Caco-2 (cell line): ENCODE results near the gene LGR6. TPM values are rescaled to one million over a fixed set of nuclear protein-coding genes. Genes with fewer than 3 reads are reported as not detected.

Experiments used
- BruUV-seq: library from RNA; stranded (reverse); fragments of 400-500 nt; replicated peaks from 2 replicates; lab custom pipeline; 2021; lab: Mats Ljungman, UMichigan
- CTCF ChIA-PET: fragments of 300-600 bp; sonication (Branson Sonifier 250); formaldehyde crosslinking; loops from one replicate; lab custom pipeline; 2022; ENCODE audit warnings: antibody characterized with exemption; lab: Charles Lee
- POLR2A ChIA-PET: fragments of 300-600 bp; sonication (Branson Sonifier 250); formaldehyde crosslinking; loops from one replicate; lab custom pipeline; 2022; ENCODE audit warnings: antibody characterized with exemption; lab: Charles Lee
- DNase-seq, 2 experiments: peaks; one replicate each; pipeline versions ENCODE4 v3.0.0 to v3.0.0-alpha.2; 2020 to 2022
- H3K27me3 ChIP-seq: replicated peaks from 2 replicates; pipeline ENCODE4 v1.6.0; 2011; ENCODE audit warnings: low read length; ENCODE audit not compliant: control insufficient read depth, insufficient read depth
- H3K36me3 ChIP-seq: 2 replicates; pipeline ENCODE4 v1.5.1; 2011; ENCODE audit warnings: low read length; ENCODE audit not compliant: control insufficient read depth, insufficient read depth
- H3K4me1 ChIP-seq: fragments of 250-450 bp; sonication (Bioruptor Pico); 2 replicates; pipeline ENCODE4 v1.5.1; 2020; ENCODE audit warnings: mild to moderate bottlenecking
- H3K4me3 ChIP-seq: 2 replicates; pipeline ENCODE4 v1.5.1; 2011; ENCODE audit warnings: low read depth, mild to moderate bottlenecking, control low read depth, low read length
- H3K9me3 ChIP-seq: fragments of 250-450 bp; sonication (Bioruptor Pico); 2 replicates; pipeline ENCODE4 v1.5.1; 2020; ENCODE audit warnings: mild to moderate bottlenecking, moderate library complexity
- H3K27ac Mint-ChIP-seq: one replicate; pipeline ENCODE4 v1.8.0; 2022; ENCODE audit warnings: mixed read lengths; ENCODE audit not compliant: unreplicated experiment
- H3K27me3 Mint-ChIP-seq: one replicate; pipeline ENCODE4 v1.8.0; 2022; ENCODE audit warnings: mixed read lengths; ENCODE audit not compliant: insufficient read depth, unreplicated experiment
- H3K36me3 Mint-ChIP-seq: one replicate; pipeline ENCODE4 v1.8.0; 2022; ENCODE audit warnings: mild to moderate bottlenecking, mixed read lengths; ENCODE audit not compliant: insufficient read depth, unreplicated experiment
- H3K4me1 Mint-ChIP-seq: one replicate; pipeline ENCODE4 v1.8.0; 2022; ENCODE audit warnings: low read depth, mixed read lengths; ENCODE audit not compliant: unreplicated experiment
- H3K4me3 Mint-ChIP-seq: one replicate; pipeline ENCODE4 v1.8.0; 2022; ENCODE audit warnings: mild to moderate bottlenecking, moderate library complexity, mixed read lengths; ENCODE audit not compliant: unreplicated experiment
- H3K9me3 Mint-ChIP-seq: one replicate; pipeline ENCODE4 v1.8.0; 2022; ENCODE audit warnings: mixed read lengths; ENCODE audit not compliant: unreplicated experiment
- intact Hi-C: fragments of 100-400 bp; cut with micrococcal nuclease; formaldehyde crosslinking; loops from one replicate; pipeline ENCODE4 v1.10.0; 2022; ENCODE audit not compliant: unreplicated experiment
- total RNA-seq: library from RNA; stranded (reverse); gene quantifications from 2 replicates; pipeline ENCODE4 v1.2.3, GENCODE V29; 2022
- TF ChIP-seq, protein P1 (sequence below), 2 experiments: fragments of 200-600 bp in 1 of 2; IDR thresholded peaks; 1 replicate in 1 of 2; 2 replicates in 1 of 2; pipeline versions ENCODE4 v1.5.1 to v1.8.0; 2011 to 2022; ENCODE audit warnings: antibody characterized with exemption in 1 of 2, control low read depth in 1 of 2, inconsistent platforms in 1 of 2, low read depth in 1 of 2, low read length in 1 of 2, mild to moderate bottlenecking in 1 of 2, moderate library complexity in 1 of 2; ENCODE audit not compliant: insufficient read depth in 1 of 2, severe bottlenecking in 1 of 2, unreplicated experiment in 1 of 2

Gene LGR6
- total RNA-seq, 1 experiment from 2014 or later: 0.36 TPM

DNA sequence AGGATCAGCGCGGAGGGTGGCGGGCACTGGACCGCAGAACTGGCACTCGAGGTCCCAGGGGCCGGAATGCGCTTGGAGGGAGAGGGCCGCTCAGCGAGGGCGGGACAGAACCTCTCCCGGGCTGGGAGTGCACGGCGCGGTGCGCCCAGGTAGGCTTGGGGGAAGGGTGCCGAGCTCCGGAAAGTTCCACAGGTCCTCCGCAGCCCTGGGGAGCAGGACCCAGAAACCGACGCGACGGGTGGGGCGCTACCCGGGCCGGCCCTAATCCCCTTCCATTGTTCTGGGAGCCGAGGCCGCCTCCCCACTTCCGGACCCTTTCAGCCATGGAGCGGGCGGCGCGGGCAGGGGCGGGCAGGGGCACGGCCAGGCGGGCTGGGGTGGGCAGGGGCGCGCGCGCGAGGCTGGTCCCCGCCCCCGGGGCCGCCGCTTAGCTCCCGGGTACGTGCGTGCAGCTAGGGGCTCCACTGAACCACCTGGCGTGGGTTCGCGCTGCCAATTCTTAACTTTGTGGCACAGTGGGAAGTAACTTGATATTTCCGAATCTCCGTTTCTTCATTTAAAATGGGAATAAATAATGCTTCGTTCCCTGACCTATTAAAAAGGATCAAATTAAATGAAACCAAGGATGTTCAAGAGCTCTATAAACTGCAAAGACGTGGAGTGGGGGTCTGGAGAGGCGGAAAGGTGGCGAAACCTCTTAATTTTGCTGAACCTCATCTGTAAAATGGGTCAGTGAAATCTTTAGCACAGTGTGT, 20.7 kb downstream of the LGR6 start:
- peaks cover 4% of the 10 kb centered on the region for H3K27me3 Mint-ChIP-seq
- H3K27me3 ChIP-seq: no peaks in the 10 kb centered on the region
- H3K27ac Mint-ChIP-seq: no peak overlapping the region
- peak overlapping the region; percentile 42 for H3K4me3 Mint-ChIP-seq
- H3K9me3 ChIP-seq: no peaks in the 10 kb centered on the region
- no peaks in the 10 kb centered on the region for H3K4me1 ChIP-seq
- no peaks in the 10 kb centered on the region for H3K36me3 ChIP-seq
- no TSS peak for BruUV-seq
- DNase-seq: no peak
- H3K36me3 Mint-ChIP-seq: no peaks in the 10 kb centered on the region
- peaks cover 6% of the 10 kb centered on the region for H3K4me1 Mint-ChIP-seq
- CTCF ChIA-PET: interaction anchor here (0.8 to 1.8 kb wide), 2 partner anchors 21 to 25 kb away, joined by 7 to 8 read pairs; partner anchors contain the start of gene LGR6
- intact Hi-C loops: no loop called here
- TF ChIP-seq, protein P1, sequence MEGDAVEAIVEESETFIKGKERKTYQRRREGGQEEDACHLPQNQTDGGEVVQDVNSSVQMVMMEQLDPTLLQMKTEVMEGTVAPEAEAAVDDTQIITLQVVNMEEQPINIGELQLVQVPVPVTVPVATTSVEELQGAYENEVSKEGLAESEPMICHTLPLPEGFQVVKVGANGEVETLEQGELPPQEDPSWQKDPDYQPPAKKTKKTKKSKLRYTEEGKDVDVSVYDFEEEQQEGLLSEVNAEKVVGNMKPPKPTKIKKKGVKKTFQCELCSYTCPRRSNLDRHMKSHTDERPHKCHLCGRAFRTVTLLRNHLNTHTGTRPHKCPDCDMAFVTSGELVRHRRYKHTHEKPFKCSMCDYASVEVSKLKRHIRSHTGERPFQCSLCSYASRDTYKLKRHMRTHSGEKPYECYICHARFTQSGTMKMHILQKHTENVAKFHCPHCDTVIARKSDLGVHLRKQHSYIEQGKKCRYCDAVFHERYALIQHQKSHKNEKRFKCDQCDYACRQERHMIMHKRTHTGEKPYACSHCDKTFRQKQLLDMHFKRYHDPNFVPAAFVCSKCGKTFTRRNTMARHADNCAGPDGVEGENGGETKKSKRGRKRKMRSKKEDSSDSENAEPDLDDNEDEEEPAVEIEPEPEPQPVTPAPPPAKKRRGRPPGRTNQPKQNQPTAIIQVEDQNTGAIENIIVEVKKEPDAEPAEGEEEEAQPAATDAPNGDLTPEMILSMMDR (IDR thresholded peaks at IDR 0.05; ENCODE audit: insufficient read depth in 1 of 2, low read depth in 1 of 2, low read length in 1 of 2, severe bottlenecking in 1 of 2, unreplicated experiment in 1 of 2): no peak
- 0 out of 2 replicates have a peak overlapping the region, but pooled peaks have one; percentile 11 for H3K4me3 ChIP-seq
- POLR2A ChIA-PET: no interaction called here
- no peaks in the 10 kb centered on the region for H3K9me3 Mint-ChIP-seq

DNA sequence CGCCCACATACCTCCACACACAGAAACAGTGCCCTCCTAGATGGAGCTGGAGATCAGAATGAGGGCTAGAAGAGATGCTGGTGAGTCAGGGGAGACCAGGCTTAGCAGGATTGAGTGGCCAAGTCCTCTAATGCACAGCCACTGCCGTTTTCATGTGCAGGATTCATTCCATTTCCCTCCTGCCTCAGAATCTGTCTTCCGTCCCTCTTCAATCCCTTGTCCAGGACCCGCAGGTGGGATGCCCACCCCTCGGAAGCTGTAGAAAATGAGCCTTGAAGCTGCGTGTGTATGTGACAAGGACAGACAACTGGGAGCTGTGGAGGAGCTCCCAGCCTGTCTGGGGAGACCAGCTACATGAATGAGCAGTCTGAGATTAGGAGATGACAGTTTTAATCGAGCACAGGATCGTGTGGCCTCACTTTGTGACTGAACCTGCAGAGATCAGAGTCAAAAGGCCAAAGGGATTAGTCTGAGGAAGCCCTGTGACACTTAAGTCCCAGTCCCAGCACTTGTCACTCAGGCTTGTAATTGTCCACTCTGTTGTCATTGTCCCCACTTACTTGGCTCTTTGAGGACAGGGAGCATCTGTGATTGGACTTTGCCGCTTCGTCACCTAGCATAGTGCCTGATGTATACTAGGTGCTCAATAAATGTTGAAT, 22.0 kb downstream of the LGR6 start:
- no peak overlapping the region for H3K27ac Mint-ChIP-seq
- no peak overlapping the region for H3K4me3 Mint-ChIP-seq
- no peaks in the 10 kb centered on the region for H3K36me3 ChIP-seq
- ChIA-PET CTCF (interaction anchor here (1.5 to 1.8 kb wide), 2 partner anchors 22 to 25 kb away, joined by 3 to 7 read pairs; partner anchors contain the start of gene LGR6), POLR2A (no interaction called here)
- H3K27me3 Mint-ChIP-seq: peaks cover 4% of the 10 kb centered on the region
- H3K4me1 ChIP-seq: no peaks in the 10 kb centered on the region
- H3K4me1 Mint-ChIP-seq: peaks cover 6% of the 10 kb centered on the region
- TF ChIP-seq, protein P1 (IDR thresholded peaks at IDR 0.05; ENCODE audit: insufficient read depth in 1 of 2, low read depth in 1 of 2, low read length in 1 of 2, severe bottlenecking in 1 of 2, unreplicated experiment in 1 of 2): no peak
- no peaks in the 10 kb centered on the region for H3K36me3 Mint-ChIP-seq
- H3K9me3 ChIP-seq: no peaks in the 10 kb centered on the region
- intact Hi-C loops: no loop called here
- BruUV-seq: no TSS peak
- no peak overlapping the region for H3K4me3 ChIP-seq
- H3K27me3 ChIP-seq: no peaks in the 10 kb centered on the region
- no peaks in the 10 kb centered on the region for H3K9me3 Mint-ChIP-seq
- no peak for DNase-seq

DNA sequence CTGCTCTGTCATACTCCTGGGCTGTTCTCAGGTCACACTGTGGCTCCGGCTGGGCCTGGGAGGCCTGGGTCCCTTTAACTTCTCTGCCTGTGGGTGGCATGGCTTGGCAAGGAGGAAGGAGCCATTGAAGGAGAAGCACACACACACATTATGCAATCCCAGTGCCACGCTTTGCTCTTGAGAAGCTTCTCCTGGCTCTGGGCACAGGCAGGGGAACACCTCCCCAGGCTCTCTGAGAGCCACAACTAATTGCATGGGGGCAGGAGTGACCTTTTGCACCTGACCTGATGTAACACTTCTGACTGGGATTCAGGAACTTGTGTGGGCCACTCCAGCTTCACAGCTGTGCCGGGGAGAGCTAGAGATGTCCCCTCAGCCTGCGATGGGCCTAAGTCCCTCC, 23.1 kb downstream of the LGR6 start:
- TF ChIP-seq, protein P1 (IDR thresholded peaks at IDR 0.05; ENCODE audit: insufficient read depth in 1 of 2, low read depth in 1 of 2, low read length in 1 of 2, severe bottlenecking in 1 of 2, unreplicated experiment in 1 of 2): no peak
- intact Hi-C loops: no loop called here
- Histone ChIP-seq H3K36me3 (no peaks in the 10 kb centered on the region), H3K27me3 (no peaks in the 10 kb centered on the region), H3K4me1 (peaks cover 4% of the 10 kb centered on the region), H3K4me3 (no peak overlapping the region), H3K9me3 (no peaks in the 10 kb centered on the region)
- Mint-ChIP-seq H3K27me3 (peaks cover 4% of the 10 kb centered on the region), H3K27ac (no peak overlapping the region), H3K9me3 (no peaks in the 10 kb centered on the region), H3K36me3 (no peaks in the 10 kb centered on the region), H3K4me1 (peaks cover 12% of the 10 kb centered on the region), H3K4me3 (no peak overlapping the region)
- POLR2A ChIA-PET: no interaction called here
- no TSS peak for BruUV-seq
- CTCF ChIA-PET: interaction anchor here (1.5 kb wide), 1 partner anchor 26 kb away, joined by 3 read pairs; no protein-coding TSS in a partner anchor
- no peak for DNase-seq
